Endothelial cell (in vitro differentiated cells): ENCODE data around the gene COMMD1. TPM values are rescaled to one million over a fixed set of nuclear protein-coding genes. Genes with fewer than 3 reads are reported as not detected.

Experiments
- DNase-seq: peaks from one replicate; pipeline ENCODE4 v3.0.0; 2021; ENCODE audit warnings: low spot score
- H3K27ac Mint-ChIP-seq: one replicate; pipeline ENCODE4 v1.8.0; 2021; ENCODE audit warnings: mixed read lengths, inconsistent platforms; ENCODE audit not compliant: unreplicated experiment
- H3K27me3 Mint-ChIP-seq: one replicate; pipeline ENCODE4 v1.8.0; 2021; ENCODE audit warnings: mild to moderate bottlenecking, moderate library complexity, mixed read lengths, inconsistent platforms; ENCODE audit not compliant: unreplicated experiment
- H3K36me3 Mint-ChIP-seq: one replicate; pipeline ENCODE4 v1.8.0; 2021; ENCODE audit warnings: mild to moderate bottlenecking, low read depth, mixed read lengths, inconsistent platforms; ENCODE audit not compliant: unreplicated experiment
- H3K4me1 Mint-ChIP-seq: one replicate; pipeline ENCODE4 v1.8.0; 2021; ENCODE audit warnings: mild to moderate bottlenecking, mixed read lengths, inconsistent platforms; ENCODE audit not compliant: unreplicated experiment
- H3K4me3 Mint-ChIP-seq: one replicate; pipeline ENCODE4 v1.8.0; 2021; ENCODE audit warnings: mild to moderate bottlenecking, mixed read lengths, inconsistent platforms; ENCODE audit not compliant: unreplicated experiment
- H3K9me3 Mint-ChIP-seq: one replicate; pipeline ENCODE4 v1.8.0; 2021; ENCODE audit warnings: mixed read lengths, inconsistent platforms; ENCODE audit not compliant: unreplicated experiment
- total RNA-seq: library from RNA; stranded (reverse); fragmentation: NEBNext Ultra II Directional; extraction: Animal tissue kit (Norgen Biotek cat#: 25700); gene quantifications from one replicate; pipeline ENCODE4 v1.2.1, GENCODE V29; 2021; ENCODE audit not compliant: unreplicated experiment
- TF ChIP-seq, protein P1 (sequence below): fragments of 200-600 bp; sonication (generic); IDR thresholded peaks from one replicate; pipeline ENCODE4 v1.5.0; 2021; ENCODE audit warnings: antibody characterized with exemption; ENCODE audit not compliant: unreplicated experiment

The COMMD1 gene
- total RNA-seq, 1 donor from 2014 or later, result 39.4 TPM

DNA sequence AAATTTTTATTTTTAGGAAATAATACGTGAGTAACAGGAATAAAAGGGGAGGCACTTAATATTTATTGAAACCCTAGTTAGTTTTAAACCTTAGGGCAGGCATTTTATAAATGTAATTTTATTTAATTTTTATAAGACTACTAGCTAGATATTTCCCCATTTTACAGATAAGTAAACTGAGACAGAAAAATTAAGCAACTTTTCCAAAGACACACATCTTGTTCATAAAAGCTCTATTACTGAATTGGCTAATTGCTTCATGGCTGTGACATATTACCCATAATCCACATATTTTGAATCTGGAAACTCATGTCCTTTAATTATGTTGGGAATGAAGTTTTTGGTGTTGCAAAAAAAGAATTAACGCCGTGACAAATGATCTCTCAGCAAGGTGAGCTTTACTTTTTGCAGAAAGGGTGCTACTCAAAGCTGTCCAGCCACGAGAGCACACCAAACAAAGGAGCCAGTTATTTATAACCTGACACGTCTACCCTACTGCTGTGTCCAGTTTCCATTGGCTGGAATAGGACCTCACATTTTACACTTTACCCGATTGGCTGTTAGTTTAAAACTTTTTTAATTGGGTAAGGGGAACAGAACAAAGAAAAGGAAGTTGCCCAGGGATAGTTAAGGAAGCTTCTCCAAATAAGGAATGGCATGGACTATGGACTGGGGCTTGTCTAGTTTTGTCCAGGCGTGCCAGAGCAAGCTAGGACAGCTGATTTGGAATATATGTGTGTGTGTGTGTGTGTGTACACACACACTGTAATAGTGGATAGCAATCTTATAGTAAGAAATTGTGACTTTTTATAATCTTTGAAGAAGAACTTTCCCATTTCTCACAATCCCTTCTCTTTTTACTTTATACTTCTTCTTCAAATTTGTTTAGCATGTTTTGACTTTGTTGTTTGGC, 54.2 kb downstream of the COMMD1 start:
- peaks cover 7% of the 10 kb centered on the region for H3K36me3 Mint-ChIP-seq
- TF ChIP-seq, protein P1, sequence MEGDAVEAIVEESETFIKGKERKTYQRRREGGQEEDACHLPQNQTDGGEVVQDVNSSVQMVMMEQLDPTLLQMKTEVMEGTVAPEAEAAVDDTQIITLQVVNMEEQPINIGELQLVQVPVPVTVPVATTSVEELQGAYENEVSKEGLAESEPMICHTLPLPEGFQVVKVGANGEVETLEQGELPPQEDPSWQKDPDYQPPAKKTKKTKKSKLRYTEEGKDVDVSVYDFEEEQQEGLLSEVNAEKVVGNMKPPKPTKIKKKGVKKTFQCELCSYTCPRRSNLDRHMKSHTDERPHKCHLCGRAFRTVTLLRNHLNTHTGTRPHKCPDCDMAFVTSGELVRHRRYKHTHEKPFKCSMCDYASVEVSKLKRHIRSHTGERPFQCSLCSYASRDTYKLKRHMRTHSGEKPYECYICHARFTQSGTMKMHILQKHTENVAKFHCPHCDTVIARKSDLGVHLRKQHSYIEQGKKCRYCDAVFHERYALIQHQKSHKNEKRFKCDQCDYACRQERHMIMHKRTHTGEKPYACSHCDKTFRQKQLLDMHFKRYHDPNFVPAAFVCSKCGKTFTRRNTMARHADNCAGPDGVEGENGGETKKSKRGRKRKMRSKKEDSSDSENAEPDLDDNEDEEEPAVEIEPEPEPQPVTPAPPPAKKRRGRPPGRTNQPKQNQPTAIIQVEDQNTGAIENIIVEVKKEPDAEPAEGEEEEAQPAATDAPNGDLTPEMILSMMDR, result no peak
- H3K4me1 Mint-ChIP-seq, result peaks cover 6% of the 10 kb centered on the region
- H3K27me3 Mint-ChIP-seq, result no peaks in the 10 kb centered on the region
- H3K9me3 Mint-ChIP-seq, result no peaks in the 10 kb centered on the region
- DNase-seq, result no peak
- peak overlapping the region; percentile 7 for H3K27ac Mint-ChIP-seq
- no peak overlapping the region for H3K4me3 Mint-ChIP-seq

DNA sequence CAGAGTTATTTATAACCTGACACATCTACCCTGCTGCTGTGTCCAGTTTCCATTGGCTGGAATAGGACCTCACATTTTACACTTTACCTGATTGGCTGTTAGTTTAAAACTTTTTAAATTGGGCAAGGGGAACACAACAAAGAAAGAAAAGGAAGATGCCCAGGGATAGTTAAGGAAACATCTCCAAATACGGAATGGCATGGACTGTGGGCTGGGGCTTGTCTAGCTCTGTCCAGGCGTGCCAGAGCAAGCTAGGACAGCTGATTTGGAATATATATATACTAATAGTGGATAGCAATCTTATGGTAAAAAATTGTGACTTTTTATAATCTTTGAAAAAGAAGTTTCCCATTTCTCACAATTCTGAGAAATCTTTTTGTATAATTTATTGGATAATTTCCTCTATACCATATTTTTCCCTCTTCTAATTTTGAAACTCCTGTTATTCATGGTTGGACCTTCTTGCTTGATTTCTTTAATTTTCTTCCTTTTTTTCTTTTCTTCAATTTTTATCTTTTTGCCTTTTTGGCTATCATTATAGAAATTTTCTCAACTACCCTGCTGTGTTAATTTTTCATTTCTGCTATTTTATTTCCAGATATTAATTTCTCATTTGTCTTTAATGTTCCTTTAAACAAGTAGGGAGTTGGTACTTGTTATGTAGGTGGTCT, 55.9 kb downstream of the COMMD1 start:
- H3K27me3 Mint-ChIP-seq, result no peaks in the 10 kb centered on the region
- peaks cover 6% of the 10 kb centered on the region for H3K4me1 Mint-ChIP-seq
- no peaks in the 10 kb centered on the region for H3K9me3 Mint-ChIP-seq
- TF ChIP-seq, protein P1, result no peak
- H3K36me3 Mint-ChIP-seq, result peaks cover 7% of the 10 kb centered on the region
- H3K27ac Mint-ChIP-seq, result no peak overlapping the region
- DNase-seq, result no peak
- no peak overlapping the region for H3K4me3 Mint-ChIP-seq

DNA sequence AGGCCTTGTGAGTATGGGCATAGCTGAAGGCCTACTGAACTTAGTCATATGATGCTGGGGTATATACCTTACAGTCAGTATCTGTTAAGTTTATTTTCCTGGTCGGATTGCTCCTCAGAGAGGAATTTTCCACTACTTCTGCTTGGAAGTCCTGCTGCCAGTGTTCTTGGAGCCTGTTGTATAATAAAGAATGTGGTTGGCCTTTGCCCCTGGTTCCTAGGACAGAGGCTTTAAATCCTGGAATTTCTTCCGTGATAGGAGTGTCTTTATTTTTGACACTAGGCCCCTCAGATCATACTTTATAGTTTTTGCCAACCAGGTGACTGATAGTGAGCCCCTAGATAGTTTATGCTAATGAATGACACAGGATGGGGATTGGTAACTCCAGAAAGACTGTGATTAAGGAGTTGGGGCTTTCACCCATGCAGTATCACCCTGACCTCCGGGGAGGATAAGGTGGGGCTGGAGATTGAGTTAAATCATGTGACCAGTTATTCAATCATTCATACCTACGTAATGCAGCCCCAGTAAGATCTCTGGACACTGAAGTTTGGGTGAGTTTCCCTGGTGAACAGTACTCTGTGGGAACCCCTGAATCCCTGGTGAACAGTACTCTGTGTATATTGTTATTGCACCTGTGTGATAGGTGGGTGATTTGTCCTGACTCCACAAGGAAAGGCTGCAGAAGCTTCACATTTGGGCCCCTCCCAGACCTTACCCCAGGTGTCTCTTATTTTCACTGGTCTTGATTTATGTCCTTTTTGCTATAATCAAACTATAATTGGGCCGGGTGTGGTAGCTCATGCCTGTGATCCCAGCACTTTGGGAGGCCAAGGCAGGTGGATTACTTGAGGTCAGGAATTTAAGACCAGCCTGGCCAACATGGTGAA, 56.9 kb downstream of the COMMD1 start:
- TF ChIP-seq, protein P1, result no peak
- Mint-ChIP-seq H3K27ac (no peak overlapping the region), H3K27me3 (peaks cover 2% of the 10 kb centered on the region)

DNA sequence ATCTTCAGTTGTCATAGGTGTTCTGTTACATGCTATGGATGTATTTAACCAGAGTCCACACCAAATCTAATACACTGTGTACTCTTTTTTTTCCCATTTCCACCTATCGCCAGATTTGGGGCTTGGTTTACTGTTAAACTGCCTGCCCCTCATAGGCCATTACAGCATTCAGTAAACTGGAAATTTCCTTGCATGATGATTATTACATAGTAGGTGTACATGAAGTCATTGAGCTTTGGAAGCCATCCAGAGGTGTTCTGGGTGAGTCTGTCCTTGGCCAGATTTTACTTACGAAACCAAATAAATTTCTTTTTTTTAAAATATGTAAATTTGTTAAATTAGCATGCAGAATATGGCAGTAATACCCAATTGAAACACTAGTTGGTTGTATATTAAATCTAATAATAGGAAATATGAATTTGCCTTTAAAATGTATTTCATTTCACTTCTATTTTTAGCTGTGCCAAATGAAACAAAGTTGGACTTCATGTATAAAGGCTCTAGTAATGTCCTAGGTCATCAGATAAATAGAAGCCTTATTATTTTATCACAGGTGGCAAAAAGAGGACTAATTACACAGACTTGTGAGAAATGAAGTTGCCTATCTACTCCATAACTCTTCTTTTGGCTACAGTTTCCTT, 60.7 kb downstream of the COMMD1 start:
- no peak for DNase-seq
- Mint-ChIP-seq H3K27ac (no peak overlapping the region), H3K4me1 (peaks cover 2% of the 10 kb centered on the region), H3K4me3 (no peak overlapping the region), H3K9me3 (no peaks in the 10 kb centered on the region), H3K27me3 (peaks cover 3% of the 10 kb centered on the region), H3K36me3 (no peaks in the 10 kb centered on the region)
- TF ChIP-seq, protein P1, result no peak

More for the DNA sequence above, 56.9 kb downstream of the COMMD1 start:
- H3K36me3 Mint-ChIP-seq, result peaks cover 7% of the 10 kb centered on the region
- H3K4me3 Mint-ChIP-seq, result no peak overlapping the region
- no peaks in the 10 kb centered on the region for H3K9me3 Mint-ChIP-seq
- peaks cover 4% of the 10 kb centered on the region for H3K4me1 Mint-ChIP-seq
- no peak for DNase-seq
